ENCODE measurements around the gene NOTCH3.
A peak's percentile ranks its signal among the peaks of the same experiment; 100 is the strongest.

The NOTCH3 gene

GRCh38 chr19:15200553-15201364 lies at the start of gene NOTCH3:
TSS of gene NOTCH3 (minus strand) at chr19:15200995. CDS start at chr19:15200905, 90 bp downstream.
- peak within 1 kb of the TSS; percentile 60 for H3K4me3 ChIP-seq (ENCODE audit: low read depth, low read length)
- no peak for TF ChIP-seq CTCF (IDR thresholded peaks at IDR 0.05; ENCODE audit: low read depth, low read length)
- no peak for DNase-seq (ENCODE audit: low read depth, low spot score)
- in situ Hi-C loops (cut with HindIII; ENCODE audit: low sequenced_read_pairs): no loop called here

GRCh38 chr19:15250640-15250993 lies 49.8 kb upstream of the NOTCH3 start:
- in situ Hi-C loops (cut with HindIII; ENCODE audit: low sequenced_read_pairs): no loop called here
- H3K4me3 ChIP-seq (ENCODE audit: low read depth, low read length): no peak overlapping the region
- DNase-seq (ENCODE audit: low read depth, low spot score): no peak
- no peak for TF ChIP-seq CTCF (IDR thresholded peaks at IDR 0.05; ENCODE audit: low read depth, low read length)

GRCh38 chr19:15249972-15250639 lies 49.3 kb upstream of the NOTCH3 start:
- H3K4me3 ChIP-seq (ENCODE audit: low read depth, low read length): no peak overlapping the region
- peak; percentile 3 for TF ChIP-seq CTCF (IDR thresholded peaks at IDR 0.05; ENCODE audit: low read depth, low read length)
- in situ Hi-C loops (cut with HindIII; ENCODE audit: low sequenced_read_pairs): no loop called here
- peak; percentile 92 for DNase-seq (ENCODE audit: low read depth, low spot score)

GRCh38 chr19:15249528-15249874 lies 48.7 kb upstream of the NOTCH3 start:
- TF ChIP-seq CTCF (IDR thresholded peaks at IDR 0.05; ENCODE audit: low read depth, low read length): peak; percentile 5
- no peak overlapping the region for H3K4me3 ChIP-seq (ENCODE audit: low read depth, low read length)
- in situ Hi-C loops (cut with HindIII; ENCODE audit: low sequenced_read_pairs): no loop called here
- no peak for DNase-seq (ENCODE audit: low read depth, low spot score)

- DNase-seq (ENCODE audit: low read depth, low spot score): peak; percentile 94
- in situ Hi-C loops (cut with HindIII; ENCODE audit: low sequenced_read_pairs): no loop called here
- TF ChIP-seq CTCF (IDR thresholded peaks at IDR 0.05; ENCODE audit: low read depth, low read length): no peak
- H3K4me3 ChIP-seq (ENCODE audit: low read depth, low read length): no peak overlapping the region
Measured at GRCh38 chr19:15248648-15249527, 48.1 kb upstream of the NOTCH3 start.

- in situ Hi-C loops (cut with HindIII; ENCODE audit: low sequenced_read_pairs): no loop called here
- H3K4me3 ChIP-seq (ENCODE audit: low read depth, low read length): no peak overlapping the region
- DNase-seq (ENCODE audit: low read depth, low spot score): peak; percentile 16
- no peak for TF ChIP-seq CTCF (IDR thresholded peaks at IDR 0.05; ENCODE audit: low read depth, low read length)
Measured at GRCh38 chr19:15248106-15248505, 47.3 kb upstream of the NOTCH3 start.
